Choroid plexus epithelial cell (primary cell): ENCODE results near the gene VSIG10.
A peak's percentile ranks its signal among the peaks of the same experiment; 100 is the strongest.

Source experiments
- DNase-seq: peaks from one replicate; pipeline ENCODE4 v3.0.0-alpha.2; 2010; ENCODE audit warnings: low read depth
- H3K4me3 ChIP-seq: 2 replicates; pipeline ENCODE4 v1.5.1; 2011; ENCODE audit warnings: low read depth, mild to moderate bottlenecking, control low read depth, low read length, moderate library complexity
- CTCF ChIP-seq: conservative IDR thresholded peaks from 2 replicates; pipeline ENCODE4 v1.5.1; 2011; ENCODE audit warnings: low read depth, mild to moderate bottlenecking, control low read depth, inconsistent platforms, low read length, moderate library complexity

VSIG10 gene

GRCh38 chr12:118109088-118109487, 5.3 kb upstream of the VSIG10 start:
- no peak for DNase-seq
- TF ChIP-seq CTCF: no peak

GRCh38 chr12:118107694-118108093, 3.9 kb upstream of the VSIG10 start:
- DNase-seq: no peak

More at GRCh38 chr12:118109088-118109487, 5.3 kb upstream of the VSIG10 start:
- no peak overlapping the region for H3K4me3 ChIP-seq

GRCh38 chr12:118107011-118107410, 3.2 kb upstream of the VSIG10 start:
- no peak overlapping the region for H3K4me3 ChIP-seq
- no peak for DNase-seq
- no peak for TF ChIP-seq CTCF

More at GRCh38 chr12:118107694-118108093, 3.9 kb upstream of the VSIG10 start:
- H3K4me3 ChIP-seq: no peak overlapping the region
- no peak for TF ChIP-seq CTCF

- TF ChIP-seq CTCF: no peak
- H3K4me3 ChIP-seq: peak overlapping the region; percentile 69
- peak; percentile 23 for DNase-seq
These were observed 610 bp downstream of the VSIG10 start for GRCh38 chr12:118103201-118103600.

- peak overlapping the region; percentile 69 for H3K4me3 ChIP-seq
- no peak for DNase-seq
- TF ChIP-seq CTCF: no peak
These were observed 1.2 kb downstream of the VSIG10 start for GRCh38 chr12:118102609-118103008.

GRCh38 chr12:118102070-118102469, 1.7 kb downstream of the VSIG10 start:
- no peak overlapping the region for H3K4me3 ChIP-seq
- TF ChIP-seq CTCF: no peak
- no peak for DNase-seq

GRCh38 chr12:118101051-118101450, 2.8 kb downstream of the VSIG10 start:
- DNase-seq: no peak
- no peak overlapping the region for H3K4me3 ChIP-seq
- no peak for TF ChIP-seq CTCF
